ENCODE data around the gene NAV2.

- TF ChIP-seq CTCF (IDR thresholded peaks at IDR 0.05) = no peak
- TF ChIP-seq POLR2A (IDR thresholded peaks at IDR 0.05) = no peak
Observed at GRCh38 chr11:20038412-20038811, 325.8 kb downstream of the NAV2 start.

All from testis (tissue), 2 donors.